Measurements from ENCODE around the gene ZNF888. TPM values are rescaled to one million over a fixed set of nuclear protein-coding genes. Genes with fewer than 3 reads are reported as not detected.
"Not testable (repeated sequence)": the region's sequence is repeated elsewhere in the genome, so short reads cannot be mapped to it uniquely, and the experiment has no call there.

ZNF888 gene
- total RNA-seq, 6 donors from 2014 or later = 3.2 to 13.6 (median 6.9) TPM

DNA sequence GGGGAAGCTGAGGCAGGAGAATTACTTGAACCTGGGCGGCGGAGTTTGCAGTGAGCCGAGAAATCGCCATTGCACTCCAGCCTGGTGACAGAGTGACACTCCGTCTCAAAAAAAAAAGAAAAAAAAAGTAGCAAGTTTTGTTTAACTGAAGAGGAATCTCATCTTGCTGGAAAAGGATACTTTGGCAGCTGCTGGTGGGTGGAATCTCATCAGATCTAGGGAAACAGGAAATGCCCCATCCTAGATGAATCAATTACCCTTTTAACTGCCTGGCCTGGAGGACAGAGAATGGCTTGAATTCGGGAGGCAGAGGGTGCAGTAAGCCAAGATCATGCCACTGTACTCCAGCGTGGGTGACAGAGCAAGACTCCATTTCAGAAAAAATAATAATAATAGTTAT, 34.2 kb downstream of the ZNF888 start:
- TF ChIP-seq EP300 (IDR thresholded peaks at IDR 0.05) (no peak), CTCF (IDR thresholded peaks at IDR 0.05) (no peak), POLR2A (IDR thresholded peaks at IDR 0.05) (no peak), POLR2AphosphoS5 (IDR thresholded peaks at IDR 0.05) (no peak)
- H3K36me3 ChIP-seq = peaks cover 21 to 74% (median 61%) of the 10 kb centered on the region in 4 donors
- 85 to 87% methylated on average over 7 of the region's 7 CpGs for WGBS, 2 donors

DNA sequence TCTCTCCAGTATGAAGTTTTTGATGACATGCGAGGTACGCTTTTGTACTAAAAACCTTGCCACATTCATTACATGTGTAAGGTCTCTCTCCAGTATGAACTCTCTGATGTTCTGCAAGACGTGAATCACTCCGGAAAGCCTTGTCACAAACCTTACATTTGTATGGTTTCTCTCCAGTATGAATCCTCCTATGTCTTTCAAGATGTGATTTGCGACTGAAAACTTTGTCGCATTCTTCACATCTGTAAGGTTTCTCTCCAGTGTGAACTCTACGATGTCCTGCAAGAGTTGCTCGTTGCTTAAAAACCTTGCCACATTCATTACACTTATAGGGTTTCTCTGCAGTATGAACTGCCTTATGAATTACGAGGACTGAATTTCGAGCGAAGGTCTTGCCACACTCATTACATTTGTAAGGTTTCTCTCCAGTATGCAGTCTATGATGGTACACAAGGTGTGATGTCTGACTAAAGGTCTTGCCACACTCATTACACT, 42.3 kb downstream of the ZNF888 start:
- no peak for TF ChIP-seq POLR2AphosphoS5 (IDR thresholded peaks at IDR 0.05)
- no peak for TF ChIP-seq CTCF (IDR thresholded peaks at IDR 0.05)
- TF ChIP-seq EP300 (IDR thresholded peaks at IDR 0.05) = no peak
- no peak for TF ChIP-seq POLR2A (IDR thresholded peaks at IDR 0.05)
- H3K27me3 ChIP-seq = no peaks in the 10 kb centered on the region
- peaks cover 11 to 77% (median 66%) of the 10 kb centered on the region in 4 donors for H3K9me3 ChIP-seq
- no peak overlapping the region for H3K27ac ChIP-seq
- 89 to 97% methylated on average over 11 of the region's 11 CpGs for WGBS, 2 donors
- peaks cover 36 to 80% (median 63%) of the 10 kb centered on the region in 4 donors for H3K36me3 ChIP-seq
- DNase-seq (no peak), ATAC-seq (ENCODE audit: low FRiP score in 2 of 2) (no peak)
- no peaks in the 10 kb centered on the region for H3K4me1 ChIP-seq
- H3K4me3 ChIP-seq = no peak overlapping the region

More for the DNA sequence above, 34.2 kb downstream of the ZNF888 start:
- no peak overlapping the region for H3K27ac ChIP-seq
- H3K27me3 ChIP-seq = no peaks in the 10 kb centered on the region
- H3K4me3 ChIP-seq = no peak overlapping the region
- no peak for DNase-seq
- no peak for ATAC-seq (ENCODE audit: low FRiP score in 2 of 2)
- no peaks in the 10 kb centered on the region for H3K4me1 ChIP-seq
- peaks cover 0 to 16% (median 8%) of the 10 kb centered on the region in 4 donors for H3K9me3 ChIP-seq

DNA sequence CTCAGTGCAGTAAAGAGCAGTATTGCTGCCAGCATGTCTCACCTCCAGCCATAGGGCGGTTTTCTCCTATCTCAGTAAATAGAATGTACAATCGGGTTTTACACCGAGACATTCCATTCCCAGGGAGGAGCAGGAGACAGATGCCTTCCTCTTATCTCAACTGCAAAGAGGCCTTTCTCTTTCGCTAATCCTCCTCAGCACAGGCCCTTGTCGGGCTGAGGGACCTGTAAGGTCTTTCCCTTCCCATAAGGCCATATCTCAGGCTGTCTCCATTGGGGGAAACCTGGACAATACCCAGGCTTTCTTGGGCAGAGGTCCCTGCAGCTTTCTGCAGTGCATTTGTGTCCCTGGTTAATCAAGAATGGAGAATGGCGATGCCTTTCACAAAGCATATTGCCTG, 50.2 kb downstream of the ZNF888 start:
- peaks cover 0 to 12% (median 6%) of the 10 kb centered on the region in 4 donors for H3K9me3 ChIP-seq
- H3K36me3 ChIP-seq; H3K27me3 ChIP-seq; DNase-seq; H3K4me3 ChIP-seq; ATAC-seq (ENCODE audit: low FRiP score in 2 of 2); H3K27ac ChIP-seq; H3K4me1 ChIP-seq: not testable (repeated sequence)
- WGBS, 2 donors = 67 to 78% methylated on average over 6 of the region's 6 CpGs

DNA sequence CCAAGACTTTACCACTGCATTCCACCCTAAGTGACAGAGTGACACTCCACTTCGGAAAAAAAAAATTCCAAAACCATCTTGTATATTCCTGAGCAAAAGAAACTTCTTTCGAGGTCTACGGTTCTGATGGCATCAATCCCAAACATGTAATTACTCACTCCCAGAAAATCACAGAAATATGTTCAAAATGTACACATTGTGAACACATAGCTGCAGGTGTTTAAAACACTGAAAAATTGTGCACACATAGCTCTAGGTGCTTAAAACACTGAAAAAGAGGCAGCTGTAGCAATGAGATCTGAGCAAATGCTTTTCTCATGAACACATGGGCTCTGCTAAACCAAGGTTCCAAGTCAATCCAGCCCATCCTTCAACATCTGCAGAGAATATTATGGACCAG, 51.8 kb downstream of the ZNF888 start:
- Histone ChIP-seq H3K36me3 (no peaks in the 10 kb centered on the region), H3K4me1 (no peaks in the 10 kb centered on the region), H3K4me3 (no peak overlapping the region), H3K27me3 (no peaks in the 10 kb centered on the region), H3K9me3 (peaks cover 0 to 7% (median 1%) of the 10 kb centered on the region in 4 donors), H3K27ac (no peak overlapping the region)
- no peak for DNase-seq
- ATAC-seq (ENCODE audit: low FRiP score in 2 of 2) = no peak
- TF ChIP-seq POLR2A (IDR thresholded peaks at IDR 0.05) (no peak), CTCF (IDR thresholded peaks at IDR 0.05) (no peak), POLR2AphosphoS5 (IDR thresholded peaks at IDR 0.05) (no peak), EP300 (IDR thresholded peaks at IDR 0.05) (no peak)
- 78 to 93% methylated on average over 3 of the region's 3 CpGs for WGBS, 2 donors

DNA sequence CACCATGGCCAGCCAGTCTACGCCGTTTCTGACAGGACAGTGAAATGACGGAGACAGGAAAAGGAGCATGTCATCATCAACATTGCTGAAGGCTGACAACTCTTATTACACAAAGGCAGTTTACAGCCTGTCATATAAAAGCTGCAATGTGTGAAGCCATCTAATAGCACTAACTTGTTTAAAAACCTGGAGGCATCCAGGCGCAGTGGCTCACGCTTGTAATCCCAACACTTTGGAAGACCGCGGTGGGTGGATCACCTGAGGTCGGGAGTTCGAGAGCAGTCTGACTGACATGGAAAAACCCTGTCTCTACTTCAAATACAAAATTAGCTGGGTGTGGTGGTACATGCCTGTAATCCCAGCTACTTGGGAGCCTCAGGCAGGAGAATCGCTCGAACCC, 55.2 kb downstream of the ZNF888 start:
- not testable (repeated sequence) for DNase-seq; H3K9me3 ChIP-seq; ATAC-seq (ENCODE audit: low FRiP score in 2 of 2); H3K4me3 ChIP-seq; H3K36me3 ChIP-seq; H3K4me1 ChIP-seq; H3K27ac ChIP-seq; H3K27me3 ChIP-seq
- 95 to 96% methylated on average over 11 of the region's 11 CpGs for WGBS, 2 donors
